Measurements from ENCODE around the gene POLR2F.

DNA sequence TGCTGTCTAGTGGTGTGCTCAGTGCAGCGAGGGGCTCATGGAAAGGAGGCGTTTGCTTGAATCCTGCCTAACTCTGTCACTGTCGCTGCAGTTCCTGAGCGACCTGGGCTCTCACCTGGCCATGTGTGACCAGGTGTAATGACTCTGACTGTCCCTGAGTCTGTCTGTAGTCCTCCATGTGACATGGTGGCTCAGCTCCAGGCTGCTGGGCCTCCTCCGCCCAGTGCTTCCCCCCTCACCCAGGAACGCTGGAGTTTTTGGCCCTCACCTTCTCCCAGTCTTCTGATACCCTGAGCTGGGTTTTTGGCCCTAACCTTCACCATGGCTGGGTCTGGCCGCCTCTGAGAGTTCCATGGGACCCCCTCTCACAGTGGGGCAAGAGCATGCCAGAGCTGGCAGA, 27.1 kb upstream of the POLR2F start:
- TF ChIP-seq EP300 (IDR thresholded peaks at IDR 0.05; ENCODE audit: borderline replicate concordance) (no peak), CREB1 (IDR thresholded peaks at IDR 0.05; ENCODE audit: low read depth) (no peak), RAD21 (IDR thresholded peaks at IDR 0.05; ENCODE audit: low read depth) (no peak), EGR1 (IDR thresholded peaks at IDR 0.05) (no peak), REST (IDR thresholded peaks at IDR 0.05; ENCODE audit: low read depth) (no peak), NFIC (IDR thresholded peaks at IDR 0.05) (no peak), USF1 (IDR thresholded peaks at IDR 0.05) (no peak), YY1 (IDR thresholded peaks at IDR 0.05; ENCODE audit: low read depth) (no peak), CEBPB (IDR thresholded peaks at IDR 0.05) (no peak), MAX (IDR thresholded peaks at IDR 0.05) (no peak), ZBTB7A (IDR thresholded peaks at IDR 0.05; ENCODE audit: low read depth) (no peak), TCF12 (IDR thresholded peaks at IDR 0.05; ENCODE audit: low read depth) (no peak)

All from Ishikawa (cell line).